Measurements from ENCODE around the gene CDH5.

Gene CDH5

DNA sequence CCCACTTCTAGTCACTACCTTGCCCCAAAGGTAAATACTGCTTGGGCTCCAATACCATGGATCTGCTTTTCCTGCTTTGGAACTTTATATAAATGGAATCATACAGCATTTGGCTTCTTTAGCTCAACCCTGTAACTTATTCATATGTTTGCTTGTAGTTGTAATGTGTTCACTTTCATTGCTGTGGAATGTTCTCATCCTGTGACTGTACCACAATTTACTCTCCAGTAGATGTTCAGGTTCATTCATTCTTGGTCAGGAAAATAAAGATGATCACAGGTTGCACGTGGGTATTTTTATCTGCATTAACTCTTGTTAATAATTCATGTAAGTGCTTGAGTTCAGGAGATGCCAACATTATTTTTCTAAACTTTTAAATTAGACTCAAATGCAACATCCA is 53.9 kb downstream of the CDH5 start:
- DNase-seq: no peak

- no peak for DNase-seq
These were observed 55.4 kb downstream of the CDH5 start for GRCh38 chr16:66421891-66422290.

GRCh38 chr16:66422366-66422765 is 55.9 kb downstream of the CDH5 start:
- DNase-seq: no peak

GRCh38 chr16:66423177-66423576 is 56.7 kb downstream of the CDH5 start:
- DNase-seq: no peak

GRCh38 chr16:66425651-66426050 is 59.2 kb downstream of the CDH5 start:
- no peak for DNase-seq

DNA sequence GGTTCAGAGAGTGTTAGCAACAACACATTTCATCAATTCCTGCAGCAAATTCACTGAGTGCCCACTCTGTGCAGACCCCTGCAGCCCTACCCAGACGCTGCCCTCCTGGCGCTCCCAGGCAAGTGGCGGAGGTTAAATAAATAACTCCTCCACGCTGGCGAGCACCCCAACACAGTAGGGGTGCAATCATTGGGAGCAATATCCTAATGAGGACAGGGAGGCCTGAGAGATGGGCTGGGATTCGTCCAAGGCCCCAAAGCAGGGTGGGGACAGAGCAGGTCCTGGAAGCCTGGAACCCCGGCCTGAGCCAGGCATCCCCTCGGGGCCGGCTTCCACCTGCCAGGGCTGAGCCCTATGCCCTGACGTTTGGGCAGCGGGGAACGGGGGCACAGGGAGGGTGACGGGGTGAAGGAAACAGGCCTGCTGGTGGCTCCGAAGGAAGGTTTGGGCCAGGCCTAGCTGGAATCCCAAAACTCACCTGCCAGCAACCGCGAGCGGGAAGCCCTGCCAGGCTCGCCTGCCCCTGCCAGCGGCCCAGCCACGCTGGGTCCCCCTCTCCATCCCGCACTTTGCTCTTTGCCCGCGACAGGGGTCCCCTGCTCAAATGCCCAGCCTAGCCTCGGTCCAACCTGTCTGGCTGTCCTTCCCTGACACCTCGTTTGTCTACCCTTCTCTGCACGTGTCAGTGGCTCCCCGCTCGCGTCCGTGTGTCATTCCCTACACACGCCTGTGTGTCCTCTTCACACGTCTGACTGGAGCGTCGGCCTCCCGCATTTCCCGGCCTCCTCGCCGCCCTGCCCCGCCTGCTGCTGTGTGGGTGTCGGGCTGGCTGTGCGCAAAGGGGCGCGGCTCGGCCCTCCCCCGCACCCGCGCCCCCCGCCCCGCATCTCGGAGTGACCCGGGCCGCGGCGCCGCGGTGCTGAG is 59.9 kb downstream of the CDH5 start:
- DNase-seq: no peak

- DNase-seq: no peak
These were observed 60.8 kb downstream of the CDH5 start, which contains the start of gene BEAN1 for GRCh38 chr16:66427036-66427860. TSS of gene BEAN1 (plus strand) at chr16:66427295. CDS start at chr16:66437677, 10,382 bp downstream.

- DNase-seq: no peak
These were observed 61.6 kb downstream of the CDH5 start for GRCh38 chr16:66427871-66428681.

DNA sequence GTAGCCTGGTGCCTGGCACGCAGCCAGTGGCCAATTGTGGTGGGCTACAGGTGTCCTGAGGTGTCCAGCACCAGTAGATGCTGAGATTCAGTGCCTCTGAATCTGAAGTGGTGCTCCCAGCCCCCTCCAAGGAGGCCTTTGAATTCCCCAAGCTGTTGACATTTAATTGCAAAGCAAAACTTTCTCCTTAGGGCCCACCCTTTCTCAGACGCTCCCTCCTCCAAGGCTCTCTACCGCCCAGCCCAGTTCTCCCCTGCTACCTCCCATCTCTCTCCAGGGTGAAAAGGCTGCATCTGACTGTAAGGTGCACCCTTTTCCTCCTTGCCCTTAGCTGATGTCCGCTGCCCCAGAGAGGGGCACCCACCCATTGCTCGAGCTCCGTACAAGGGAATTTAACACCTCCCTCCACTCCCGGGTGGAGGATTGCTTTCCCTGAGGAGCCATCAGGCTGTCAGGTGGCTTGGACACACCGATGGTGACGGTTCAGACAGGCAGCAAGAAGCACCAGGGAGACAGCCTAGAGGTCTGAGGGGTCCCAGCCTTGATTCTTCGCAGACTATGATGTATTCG is 62.3 kb downstream of the CDH5 start:
- DNase-seq: no peak

GRCh38 chr16:66429290-66429962 is 62.9 kb downstream of the CDH5 start:
- DNase-seq: no peak

DNA sequence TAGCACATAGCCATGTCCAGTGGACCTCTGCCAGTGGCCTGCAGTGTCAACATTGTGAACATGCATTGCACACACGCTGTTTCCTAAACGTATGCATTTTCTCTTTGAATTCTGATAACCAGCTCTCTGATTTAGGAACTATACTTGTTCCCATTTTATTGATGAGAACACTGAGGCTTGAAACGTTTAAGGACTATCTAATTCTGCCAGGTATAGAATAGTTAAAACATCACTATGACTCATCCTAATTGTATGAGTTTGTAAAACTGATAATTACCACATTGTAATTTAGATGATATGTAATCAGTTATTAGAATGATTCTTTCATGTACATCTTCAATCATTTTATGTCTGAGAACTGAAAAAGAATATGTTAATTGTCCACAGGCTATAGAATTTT is 63.7 kb downstream of the CDH5 start:
- DNase-seq: no peak

- no peak for DNase-seq
These were observed 65.3 kb downstream of the CDH5 start for GRCh38 chr16:66431760-66432159.

- no peak for DNase-seq
These were observed 65.9 kb downstream of the CDH5 start for GRCh38 chr16:66432429-66432828.

DNA sequence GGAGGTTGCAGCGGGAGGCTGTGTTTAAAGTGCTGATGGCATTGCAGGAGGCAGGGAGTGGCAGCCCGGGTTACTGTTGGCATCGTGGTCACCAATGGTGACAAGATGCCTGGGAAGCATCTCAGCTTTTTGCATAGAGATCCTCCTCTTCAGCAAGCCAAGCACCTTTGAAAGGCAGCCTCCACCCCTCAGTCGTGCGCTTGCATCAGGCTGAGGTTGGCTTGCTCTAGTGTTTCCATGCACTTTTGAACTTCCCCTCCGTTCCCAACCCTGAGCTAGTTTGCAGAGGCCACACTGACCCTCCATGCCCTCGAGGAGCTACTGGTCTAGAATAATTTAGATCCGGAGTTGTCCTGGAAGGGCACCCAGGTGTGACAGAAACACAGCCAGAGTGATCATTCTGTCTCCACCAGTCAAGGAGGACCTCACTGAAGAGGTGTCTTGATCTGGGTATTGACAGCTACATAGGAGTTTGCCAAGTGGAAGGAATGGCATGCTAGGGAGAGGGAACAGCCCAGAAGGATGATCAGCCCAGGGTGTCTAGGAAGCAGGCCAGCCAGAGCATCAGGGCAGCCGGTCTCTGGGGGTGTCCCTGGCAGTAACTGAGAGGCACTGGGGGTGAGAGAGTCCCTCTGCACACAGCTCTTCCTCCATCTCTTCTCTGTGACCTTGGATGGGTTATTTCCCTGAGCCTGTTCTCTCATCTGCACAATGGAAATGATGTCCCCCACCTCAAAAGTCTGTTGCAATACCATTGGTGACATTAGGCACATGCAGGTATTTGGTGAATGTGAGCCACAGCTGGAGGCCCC is 68.3 kb downstream of the CDH5 start:
- no peak for DNase-seq

- DNase-seq: no peak
These were observed 69.4 kb downstream of the CDH5 start for GRCh38 chr16:66435896-66436295.

GRCh38 chr16:66437391-66437945 is 71.0 kb downstream of the CDH5 start:
- DNase-seq: no peak

DNA sequence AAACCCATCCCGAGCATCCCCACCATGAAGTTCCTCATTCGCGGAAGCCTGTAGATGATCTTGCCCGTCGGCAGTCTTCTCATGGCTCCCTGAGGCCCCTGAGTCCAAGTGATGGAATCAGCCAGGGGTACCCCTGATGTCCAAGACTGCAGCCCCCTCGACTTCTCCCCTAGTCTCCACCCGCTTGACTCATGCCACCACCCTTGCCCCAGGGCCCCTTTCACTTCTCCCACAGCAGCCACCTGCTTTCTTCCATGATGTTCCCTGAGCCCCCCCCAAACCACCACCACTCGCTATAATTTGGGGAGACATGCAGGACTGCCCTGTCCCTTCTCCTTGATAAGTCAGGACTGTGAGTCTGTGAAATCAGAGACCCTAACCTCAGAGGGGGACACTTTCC is 72.0 kb downstream of the CDH5 start:
- DNase-seq: no peak

- no peak for DNase-seq
These were observed 72.7 kb downstream of the CDH5 start for GRCh38 chr16:66439051-66439730.

GRCh38 chr16:66440271-66440802 is 73.8 kb downstream of the CDH5 start:
- DNase-seq: no peak

DNA sequence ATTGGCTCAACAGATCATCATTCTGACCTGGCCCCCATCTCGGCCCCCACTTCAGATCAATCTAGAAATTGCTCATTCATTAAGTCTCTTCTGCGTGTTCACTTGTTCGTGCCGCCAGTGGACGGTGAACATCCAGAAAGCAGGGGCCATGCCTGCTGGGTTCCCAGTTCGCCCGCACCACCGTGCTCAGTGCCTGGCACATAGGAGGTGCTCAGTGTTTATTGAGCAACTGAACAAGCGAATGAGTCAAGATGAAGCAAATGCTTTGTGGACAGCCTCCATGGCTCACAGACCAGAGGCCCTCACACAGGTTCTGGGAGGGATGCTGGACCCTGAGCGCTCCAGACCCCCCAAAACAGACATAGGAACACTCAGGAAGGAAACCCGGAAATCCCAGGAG is 74.5 kb downstream of the CDH5 start:
- no peak for DNase-seq
